K562 (cell line): ENCODE results near the gene ZNF195. TPM values are rescaled to one million over a fixed set of nuclear protein-coding genes. Genes with fewer than 3 reads are reported as not detected.
A peak's percentile ranks its signal among the peaks of the same experiment; 100 is the strongest.

Experiments
- BDP1 ChIP-seq: IDR thresholded peaks from 3 replicates; pipeline ENCODE4 v1.6.1; 2011; ENCODE audit not compliant: insufficient read length, insufficient read depth
- CEBPB ChIP-seq: fragments of 450-650 bp; IDR thresholded peaks from 2 replicates; pipeline ENCODE4 v1.6.1; 2016; ENCODE audit warnings: missing genetic modification characterization, missing compliant biosample characterization
- IRF1 ChIP-seq: sonication (generic); formaldehyde crosslinking; IDR thresholded peaks from 2 replicates; pipeline ENCODE4 v1.8.0; 2022; ENCODE audit warnings: missing genetic modification reagents, mild to moderate bottlenecking, borderline replicate concordance
- KDM2B ChIP-seq: fragments of 250-450 bp; sonication (Bioruptor Pico); IDR thresholded peaks from 2 replicates; pipeline ENCODE4 v1.8.0; 2021; ENCODE audit warnings: mild to moderate bottlenecking, moderate library complexity
- L3MBTL2 ChIP-seq: fragments of 450-650 bp; IDR thresholded peaks from 2 replicates; pipeline ENCODE4 v1.6.1; 2016; ENCODE audit warnings: mild to moderate bottlenecking, moderate library complexity
- MGA ChIP-seq: fragments of 450-650 bp; IDR thresholded peaks from 2 replicates; pipeline ENCODE4 v1.6.1; 2016; ENCODE audit warnings: mild to moderate bottlenecking, moderate library complexity
- MYNN ChIP-seq, 2 experiments: sonication (generic); formaldehyde crosslinking in 1 of 2; IDR thresholded peaks; 2 replicates each; pipeline versions ENCODE4 v1.5.0 to v1.6.1; 2016 to 2020; ENCODE audit warnings: antibody characterized with exemption in 1 of 2, missing genetic modification reagents in 1 of 2
- NR2C1 ChIP-seq, 2 experiments: fragments of 450-650 bp; IDR thresholded peaks; 2 replicates each; pipeline ENCODE4 v1.6.1; 2017; ENCODE audit warnings: mild to moderate bottlenecking in 2 of 2, antibody characterized with exemption in 1 of 2, inconsistent platforms in 1 of 2, missing compliant biosample characterization in 1 of 2, missing genetic modification characterization in 1 of 2
- PTBP1 ChIP-seq: fragments of 200-400 bp; formaldehyde crosslinking; IDR thresholded peaks from 2 replicates; pipeline ENCODE4 v1.6.1; 2017; ENCODE audit warnings: low read depth, low read length
- RFX7 ChIP-seq: fragments of 250-450 bp; sonication (Bioruptor Pico); IDR thresholded peaks from 2 replicates; pipeline ENCODE4 v1.5.1; 2021; ENCODE audit warnings: mild to moderate bottlenecking
- polyA plus RNA-seq, 8 experiments: library from polyadenylated mRNA; depleted of rRNA in 4 of 8; stranded (reverse) in 5 of 8; unstranded in 3 of 8; fragments of >200 nt; fragmentation: Nextera tagmentation in 2 of 8; fragmentation: Illumina TruSeq in 1 of 8; extraction: Ambion mirVana in 2 of 8; extraction: Trizol in 1 of 8; gene quantifications; 2 replicates each; pipeline versions ENCODE4 v1.2.1 to v1.2.3, GENCODE V29; 2011 to 2014; ENCODE audit warnings: inconsistent platforms in 1 of 8, missing spikeins in 1 of 8
- total RNA-seq, 7 experiments: library from RNA; depleted of rRNA in 6 of 7; stranded (reverse); fragments of >200 nt in 6 of 7; fragmentation: Illumina TruSeq in 2 of 7; extraction: Trizol in 2 of 7; gene quantifications; 2 replicates each; pipeline versions ENCODE4 v1.2.1 to v1.2.3, GENCODE V29; 2011 to 2021; ENCODE audit warnings: low replicate concordance in 1 of 7
- TF ChIP-seq, protein P1 (sequence below), 3 experiments: IDR thresholded peaks in 2 of 3; conservative IDR thresholded peaks in 1 of 3; 2 replicates each; pipeline ENCODE4 v1.5.1; 2011 to 2012; ENCODE audit warnings: low read length in 3 of 3, mild to moderate bottlenecking in 3 of 3, control low read depth in 2 of 3, improper control_type of control experiment in 1 of 3, inconsistent platforms in 1 of 3, low read depth in 1 of 3, mixed read lengths in 1 of 3, moderate library complexity in 1 of 3; ENCODE audit not compliant: insufficient read depth in 2 of 3
- TF ChIP-seq, protein P2 (sequence below): fragments of 450-650 bp; conservative IDR thresholded peaks from 2 replicates; pipeline ENCODE4 v1.6.1; 2016; ENCODE audit warnings: missing genetic modification characterization, low read depth, mild to moderate bottlenecking, control low read depth, missing compliant biosample characterization

Gene ZNF195
- total and polyA plus RNA-seq, 9 of the 15 experiments (the other 6 are each of a cell fraction or from before 2014, with no cell fraction given): 42.1 to 75.5 (median 60.4) TPM

DNA sequence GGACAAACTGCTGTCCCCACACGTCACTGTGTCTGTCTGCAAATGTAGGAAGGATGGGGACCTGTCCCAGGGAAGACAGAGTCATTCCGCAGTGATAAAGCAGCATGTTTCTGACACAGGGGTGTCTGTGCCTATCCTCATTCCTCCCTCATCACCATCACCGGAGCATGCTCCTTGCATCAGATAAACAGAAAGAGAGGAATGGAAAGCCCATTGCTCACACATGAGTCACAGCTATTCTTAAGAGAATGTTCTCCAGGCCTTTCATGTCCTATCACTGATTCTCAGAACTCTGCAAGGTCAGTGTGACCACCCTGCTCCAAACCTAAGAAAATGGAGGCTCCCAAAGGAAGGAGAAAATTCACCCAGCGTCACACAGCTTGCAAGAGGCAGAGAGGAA is 38.9 kb downstream of the ZNF195 start (continued):
- no peak for TF ChIP-seq NR2C1 (IDR thresholded peaks at IDR 0.05)
- peak; percentile 17; the same call in 1 of the 2 replicates for TF ChIP-seq NR2C1 (tag; IDR thresholded peaks at IDR 0.05)
- no peak for TF ChIP-seq PTBP1
- TF ChIP-seq CEBPB (tag): no peak
- TF ChIP-seq MGA: peak; percentile 85
- TF ChIP-seq, protein P1, sequence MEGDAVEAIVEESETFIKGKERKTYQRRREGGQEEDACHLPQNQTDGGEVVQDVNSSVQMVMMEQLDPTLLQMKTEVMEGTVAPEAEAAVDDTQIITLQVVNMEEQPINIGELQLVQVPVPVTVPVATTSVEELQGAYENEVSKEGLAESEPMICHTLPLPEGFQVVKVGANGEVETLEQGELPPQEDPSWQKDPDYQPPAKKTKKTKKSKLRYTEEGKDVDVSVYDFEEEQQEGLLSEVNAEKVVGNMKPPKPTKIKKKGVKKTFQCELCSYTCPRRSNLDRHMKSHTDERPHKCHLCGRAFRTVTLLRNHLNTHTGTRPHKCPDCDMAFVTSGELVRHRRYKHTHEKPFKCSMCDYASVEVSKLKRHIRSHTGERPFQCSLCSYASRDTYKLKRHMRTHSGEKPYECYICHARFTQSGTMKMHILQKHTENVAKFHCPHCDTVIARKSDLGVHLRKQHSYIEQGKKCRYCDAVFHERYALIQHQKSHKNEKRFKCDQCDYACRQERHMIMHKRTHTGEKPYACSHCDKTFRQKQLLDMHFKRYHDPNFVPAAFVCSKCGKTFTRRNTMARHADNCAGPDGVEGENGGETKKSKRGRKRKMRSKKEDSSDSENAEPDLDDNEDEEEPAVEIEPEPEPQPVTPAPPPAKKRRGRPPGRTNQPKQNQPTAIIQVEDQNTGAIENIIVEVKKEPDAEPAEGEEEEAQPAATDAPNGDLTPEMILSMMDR (IDR thresholded peaks at IDR 0.05 in 2 of 3, conservative IDR thresholded peaks at IDR 0.05 in 1 of 3; ENCODE audit: insufficient read depth in 2 of 3, low read depth in 1 of 3, low read length in 3 of 3): no peak
- no peak for TF ChIP-seq RFX7
- no peak for TF ChIP-seq IRF1
- TF ChIP-seq MYNN (IDR thresholded peaks at IDR 0.05): peak; percentile 15; the same call in 1 of the 2 replicates
- no peak for TF ChIP-seq MYNN (CRISPR knock-in tag; IDR thresholded peaks at IDR 0.05)
- TF ChIP-seq L3MBTL2: peak; percentile 71
- no peak for TF ChIP-seq KDM2B
- TF ChIP-seq, protein P2, sequence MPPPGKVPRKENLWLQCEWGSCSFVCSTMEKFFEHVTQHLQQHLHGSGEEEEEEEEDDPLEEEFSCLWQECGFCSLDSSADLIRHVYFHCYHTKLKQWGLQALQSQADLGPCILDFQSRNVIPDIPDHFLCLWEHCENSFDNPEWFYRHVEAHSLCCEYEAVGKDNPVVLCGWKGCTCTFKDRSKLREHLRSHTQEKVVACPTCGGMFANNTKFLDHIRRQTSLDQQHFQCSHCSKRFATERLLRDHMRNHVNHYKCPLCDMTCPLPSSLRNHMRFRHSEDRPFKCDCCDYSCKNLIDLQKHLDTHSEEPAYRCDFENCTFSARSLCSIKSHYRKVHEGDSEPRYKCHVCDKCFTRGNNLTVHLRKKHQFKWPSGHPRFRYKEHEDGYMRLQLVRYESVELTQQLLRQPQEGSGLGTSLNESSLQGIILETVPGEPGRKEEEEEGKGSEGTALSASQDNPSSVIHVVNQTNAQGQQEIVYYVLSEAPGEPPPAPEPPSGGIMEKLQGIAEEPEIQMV (tag): no peak
- TF ChIP-seq BDP1: no peak
